HG02943 (cell line): Measurements from ENCODE around the gene CCDC186.

Experiments used
- ATAC-seq: cut with Tn5 transposase; IDR thresholded peaks from one replicate; pipeline ENCODE4 v1.9.1; 2021; ENCODE audit warnings: mild to moderate bottlenecking, low read depth, moderate library complexity; ENCODE audit not compliant: unreplicated experiment

The CCDC186 gene

GRCh38 chr10:114118514-114118913, 55.5 kb downstream of the CCDC186 start:
- no peak for ATAC-seq

- no peak for ATAC-seq
Observed at GRCh38 chr10:114117728-114118127, 56.3 kb downstream of the CCDC186 start.

GRCh38 chr10:114115661-114116445, 58.1 kb downstream of the CCDC186 start:
- no peak for ATAC-seq

- ATAC-seq: no peak
Observed at GRCh38 chr10:114110174-114110972, 63.6 kb downstream of the CCDC186 start.

- ATAC-seq: no peak
Observed at GRCh38 chr10:114103284-114103683, 70.7 kb downstream of the CCDC186 start.

- no peak for ATAC-seq
Observed at GRCh38 chr10:114102256-114102655, 71.7 kb downstream of the CCDC186 start.

- no peak for ATAC-seq
Observed at GRCh38 chr10:114100848-114101741, 72.9 kb downstream of the CCDC186 start.

GRCh38 chr10:114096864-114097263, 77.1 kb downstream of the CCDC186 start:
- ATAC-seq: no peak

- ATAC-seq: peak; percentile 49
Observed at GRCh38 chr10:114095559-114096337, 78.3 kb downstream of the CCDC186 start.

- no peak for ATAC-seq
Observed at GRCh38 chr10:114094795-114095194, 79.2 kb downstream of the CCDC186 start.

- no peak for ATAC-seq
Observed at GRCh38 chr10:114087655-114088054, 86.3 kb downstream of the CCDC186 start.

- no peak for ATAC-seq
Observed at GRCh38 chr10:114087255-114087654, 86.7 kb downstream of the CCDC186 start.

- ATAC-seq: no peak
Observed at GRCh38 chr10:114084215-114084614, 89.8 kb downstream of the CCDC186 start.

GRCh38 chr10:114083040-114083439, 91.0 kb downstream of the CCDC186 start:
- no peak for ATAC-seq

GRCh38 chr10:114081911-114082583, 92.0 kb downstream of the CCDC186 start:
- no peak for ATAC-seq

GRCh38 chr10:114079421-114079820, 94.6 kb downstream of the CCDC186 start:
- no peak for ATAC-seq

GRCh38 chr10:114078346-114078745, 95.7 kb downstream of the CCDC186 start:
- ATAC-seq: no peak

- no peak for ATAC-seq
Observed at GRCh38 chr10:114077815-114078219, 96.2 kb downstream of the CCDC186 start.

GRCh38 chr10:114077347-114077746, 96.7 kb downstream of the CCDC186 start:
- ATAC-seq: no peak
